Upper lobe of left lung (tissue), 6 donors: ENCODE data around the gene MVD. TPM values are rescaled to one million over a fixed set of nuclear protein-coding genes. Genes with fewer than 3 reads are reported as not detected.

Experiments used
- ATAC-seq, 2 donors: fragments of 200-7000 bp; cut with Tn5 transposase; one replicate each; pipeline ENCODE4 v1.9.1; 2022; ENCODE audit warnings: mild to moderate bottlenecking in 2 of 2, moderate library complexity in 2 of 2; ENCODE audit not compliant: low FRiP score in 2 of 2
- DNase-seq, 2 donors: peaks; one replicate each; pipeline ENCODE4 v3.0.0-alpha.2; 2019 to 2020
- H3K27ac ChIP-seq, 4 donors: fragments of 200-600 bp; sonication (generic); one replicate each; pipeline ENCODE4 v1.5.1; 2016 to 2019
- H3K27me3 ChIP-seq, 4 donors: fragments of 200-600 bp; sonication (generic); one replicate each; pipeline ENCODE4 v1.5.1; 2017 to 2019
- H3K36me3 ChIP-seq, 4 donors: fragments of 200-600 bp; sonication (generic); one replicate each; pipeline ENCODE4 v1.5.1; 2016 to 2019
- H3K4me1 ChIP-seq, 4 donors: fragments of 200-600 bp; sonication (generic); one replicate each; pipeline ENCODE4 v1.5.1; 2018 to 2019
- H3K4me3 ChIP-seq, 4 donors: fragments of 200-600 bp; sonication (generic); one replicate each; pipeline ENCODE4 v1.5.1; 2017 to 2019; ENCODE audit warnings: mild to moderate bottlenecking in 2 of 4, moderate library complexity in 1 of 4
- H3K9me3 ChIP-seq, 4 donors: fragments of 200-600 bp; sonication (generic); one replicate each; pipeline ENCODE4 v1.5.1; 2018 to 2019
- EP300 ChIP-seq, 4 donors: sonication (generic); formaldehyde crosslinking; IDR thresholded peaks; one replicate each; pipeline ENCODE4 v1.5.1; 2017; ENCODE audit warnings: antibody characterized with exemption in 4 of 4, control low read depth in 2 of 4
- POLR2A ChIP-seq, 4 donors: fragments of 450-650 bp; IDR thresholded peaks; one replicate each; pipeline ENCODE4 v1.5.1; 2016 to 2017; ENCODE audit warnings: antibody characterized with exemption in 4 of 4, mild to moderate bottlenecking in 2 of 4
- POLR2AphosphoS5 ChIP-seq, 2 donors: sonication (generic); formaldehyde crosslinking; IDR thresholded peaks; one replicate each; pipeline ENCODE4 v1.5.1; 2017; ENCODE audit warnings: antibody characterized with exemption in 2 of 2
- WGBS, 2 donors: methylation state at CpG; one replicate each; pipeline ENCODE4 v1.1.5; 2017 to 2018; 5-methylcytosine and 5-hydroxymethylcytosine counted together
- total RNA-seq, 6 donors: library from RNA; depleted of rRNA in 4 of 6; stranded (reverse); fragments of >200 nt in 4 of 6; gene quantifications; one replicate each; pipeline versions ENCODE4 v1.1.0 to v1.2.1, GENCODE V29; 2016 to 2021
- TF ChIP-seq, protein P1 (sequence below), 6 experiments: fragments of 450-650 bp in 4 of 6; fragments of 200-600 bp in 2 of 6; sonication (generic) in 2 of 6; IDR thresholded peaks; one replicate each; pipeline ENCODE4 v1.5.1; 2016 to 2019; ENCODE audit warnings: antibody characterized with exemption in 6 of 6
- donor health status: DM: no; HTN: no; CAD: no; lungs with moderate emphysema.
- donor health status: DM: no; HTN: yes; CAD: no; lungs with severe emphysema.

MVD gene
- total RNA-seq, 6 donors from 2014 or later: 38.1 to 114 (median 90.5) TPM

- Histone ChIP-seq H3K27me3 (no peaks in the 10 kb centered on the region), H3K36me3 (no peaks in the 10 kb centered on the region), H3K27ac (no peak overlapping the region), H3K9me3 (no peaks in the 10 kb centered on the region), H3K4me1 (peaks cover 12 to 19% (median 15%) of the 10 kb centered on the region in 4 donors), H3K4me3 (no peak overlapping the region)
- TF ChIP-seq, protein P1, sequence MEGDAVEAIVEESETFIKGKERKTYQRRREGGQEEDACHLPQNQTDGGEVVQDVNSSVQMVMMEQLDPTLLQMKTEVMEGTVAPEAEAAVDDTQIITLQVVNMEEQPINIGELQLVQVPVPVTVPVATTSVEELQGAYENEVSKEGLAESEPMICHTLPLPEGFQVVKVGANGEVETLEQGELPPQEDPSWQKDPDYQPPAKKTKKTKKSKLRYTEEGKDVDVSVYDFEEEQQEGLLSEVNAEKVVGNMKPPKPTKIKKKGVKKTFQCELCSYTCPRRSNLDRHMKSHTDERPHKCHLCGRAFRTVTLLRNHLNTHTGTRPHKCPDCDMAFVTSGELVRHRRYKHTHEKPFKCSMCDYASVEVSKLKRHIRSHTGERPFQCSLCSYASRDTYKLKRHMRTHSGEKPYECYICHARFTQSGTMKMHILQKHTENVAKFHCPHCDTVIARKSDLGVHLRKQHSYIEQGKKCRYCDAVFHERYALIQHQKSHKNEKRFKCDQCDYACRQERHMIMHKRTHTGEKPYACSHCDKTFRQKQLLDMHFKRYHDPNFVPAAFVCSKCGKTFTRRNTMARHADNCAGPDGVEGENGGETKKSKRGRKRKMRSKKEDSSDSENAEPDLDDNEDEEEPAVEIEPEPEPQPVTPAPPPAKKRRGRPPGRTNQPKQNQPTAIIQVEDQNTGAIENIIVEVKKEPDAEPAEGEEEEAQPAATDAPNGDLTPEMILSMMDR (IDR thresholded peaks at IDR 0.05): no peak
- no peak for TF ChIP-seq POLR2AphosphoS5 (IDR thresholded peaks at IDR 0.05)
- TF ChIP-seq EP300 (IDR thresholded peaks at IDR 0.05): no peak
- TF ChIP-seq POLR2A (IDR thresholded peaks at IDR 0.05): no peak
- ATAC-seq (no peak), DNase-seq (no peak)
- WGBS, 2 donors: 67 to 70% methylated on average over 4 of the region's 4 CpGs
These were observed 2.3 kb upstream of the MVD start for GRCh38 chr16:88665148-88665547.

DNA sequence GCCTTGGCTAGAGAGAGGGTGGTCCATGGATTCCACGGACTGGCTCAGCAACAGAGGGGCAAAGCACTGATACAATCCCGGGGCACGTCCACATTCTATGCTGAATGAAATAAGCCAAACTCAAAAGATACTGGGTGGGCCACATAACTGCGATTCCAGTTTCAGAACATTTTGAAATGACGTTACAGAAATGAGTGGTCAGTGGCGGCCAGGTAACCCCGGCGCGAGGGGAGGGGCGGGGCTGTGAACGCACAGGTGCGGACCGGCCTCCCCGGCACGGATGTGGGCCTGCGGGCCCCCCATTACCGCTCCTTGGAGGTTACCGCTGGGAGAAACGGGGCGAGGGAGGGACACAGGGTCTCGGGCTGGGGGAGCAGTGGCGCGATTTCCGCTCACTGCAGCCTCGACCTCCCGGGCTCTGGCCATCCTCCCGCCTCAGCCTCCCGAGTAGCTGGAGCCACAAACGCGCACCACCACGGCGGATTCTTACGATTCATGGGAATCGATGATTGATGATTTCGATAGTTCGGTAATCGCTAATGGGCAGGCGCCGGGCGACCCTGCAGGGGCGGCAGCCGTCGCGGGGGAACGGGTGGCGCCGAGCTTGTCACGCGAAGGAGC lies 559 bp downstream of the MVD start:
- peaks cover 0 to 13% (median 10%) of the 10 kb centered on the region in 4 donors for H3K36me3 ChIP-seq
- 3% methylated on average over 19 to 45 of the region's 49 CpGs for WGBS, 2 donors
- no peak for ATAC-seq

DNA sequence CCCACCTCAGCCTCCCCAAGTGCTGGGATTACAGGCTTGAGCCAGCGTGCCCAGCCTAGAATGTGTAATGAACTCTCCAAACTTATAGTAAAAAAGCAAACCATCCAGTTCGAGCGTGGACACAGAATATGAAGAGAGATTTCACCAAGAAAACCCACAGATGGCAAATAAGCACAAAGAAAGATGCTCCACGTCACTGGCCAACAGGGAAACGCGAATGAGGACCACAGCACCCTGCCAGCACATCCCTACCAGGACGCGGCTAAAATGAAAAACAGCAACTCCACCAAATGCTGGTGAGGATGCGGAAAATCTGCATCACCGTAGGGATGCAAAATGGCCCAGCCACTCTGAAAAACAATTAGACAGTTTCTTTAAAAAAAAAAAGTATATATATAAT lies 1.4 kb downstream of the MVD start:
- no peak for TF ChIP-seq POLR2A (IDR thresholded peaks at IDR 0.05)
- TF ChIP-seq, protein P1 (IDR thresholded peaks at IDR 0.05): no peak
- TF ChIP-seq POLR2AphosphoS5 (IDR thresholded peaks at IDR 0.05): no peak
- TF ChIP-seq EP300 (IDR thresholded peaks at IDR 0.05): no peak
- Histone ChIP-seq H3K4me3 (peak overlapping the region in 1 of 4 donors; percentile 98), H3K36me3 (peaks cover 0 to 22% (median 16%) of the 10 kb centered on the region in 4 donors), H3K27me3 (no peaks in the 10 kb centered on the region), H3K27ac (no peak overlapping the region), H3K4me1 (peaks cover 12 to 19% (median 15%) of the 10 kb centered on the region in 4 donors), H3K9me3 (no peaks in the 10 kb centered on the region)
- DNase-seq (no peak), ATAC-seq (no peak)
- WGBS, 2 donors: 89 to 91% methylated on average over 10 of the region's 10 CpGs

More for the DNA sequence above, 559 bp downstream of the MVD start:
- TF ChIP-seq POLR2AphosphoS5 (IDR thresholded peaks at IDR 0.05) (no peak), POLR2A (IDR thresholded peaks at IDR 0.05) (no peak), EP300 (IDR thresholded peaks at IDR 0.05) (no peak)
- TF ChIP-seq, protein P1 (IDR thresholded peaks at IDR 0.05): no peak
- peak in 1 of 2 donors; percentile 85 for DNase-seq
- H3K4me1 ChIP-seq: peaks cover 12 to 19% (median 15%) of the 10 kb centered on the region in 4 donors
- peak overlapping the region; percentile 67 to 99 (median 88) for H3K4me3 ChIP-seq
- H3K27ac ChIP-seq: peak overlapping the region; percentile 86 to 96 (median 92)
- H3K27me3 ChIP-seq: no peaks in the 10 kb centered on the region
- H3K9me3 ChIP-seq: no peaks in the 10 kb centered on the region

DNA sequence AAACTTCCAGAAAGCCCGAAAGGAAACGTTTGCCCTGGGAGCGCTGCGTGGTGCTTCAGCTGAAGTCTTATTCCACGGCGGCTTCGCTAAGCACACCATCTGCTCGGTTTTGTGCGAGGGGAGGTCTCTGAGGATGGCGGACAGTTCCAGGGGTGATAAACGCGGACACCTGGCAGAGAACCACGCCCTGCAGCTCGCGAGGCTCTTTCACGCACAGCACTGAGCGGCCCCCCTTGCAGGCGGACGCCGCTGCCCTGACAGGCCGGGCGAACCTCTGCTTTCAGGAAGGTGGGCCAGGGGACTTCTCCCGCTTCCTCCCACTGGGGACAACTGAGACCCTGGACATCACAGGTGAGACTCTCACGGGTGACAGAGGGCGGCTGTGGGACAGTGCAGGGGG lies 3.7 kb downstream of the MVD start:
- WGBS, 2 donors: 92 to 95% methylated on average over 15 to 25 of the region's 25 CpGs
- DNase-seq (peak in 1 of 2 donors; percentile 46), ATAC-seq (no peak)
- Histone ChIP-seq H3K36me3 (peaks cover 0 to 45% (median 37%) of the 10 kb centered on the region in 4 donors), H3K27me3 (no peaks in the 10 kb centered on the region), H3K9me3 (no peaks in the 10 kb centered on the region), H3K4me3 (no peak overlapping the region), H3K27ac (no peak overlapping the region), H3K4me1 (peaks cover 8 to 15% (median 13%) of the 10 kb centered on the region in 4 donors)
- no peak for TF ChIP-seq POLR2A (IDR thresholded peaks at IDR 0.05)
- no peak for TF ChIP-seq POLR2AphosphoS5 (IDR thresholded peaks at IDR 0.05)
- no peak for TF ChIP-seq EP300 (IDR thresholded peaks at IDR 0.05)
- TF ChIP-seq, protein P1 (IDR thresholded peaks at IDR 0.05): no peak

- ATAC-seq (no peak), DNase-seq (peak in 1 of 2 donors; percentile 42)
- no peak overlapping the region for H3K4me3 ChIP-seq
- no peaks in the 10 kb centered on the region for H3K9me3 ChIP-seq
- no peak overlapping the region for H3K27ac ChIP-seq
- peaks cover 5 to 11% (median 9%) of the 10 kb centered on the region in 4 donors for H3K4me1 ChIP-seq
- peaks cover 0 to 49% (median 40%) of the 10 kb centered on the region in 4 donors for H3K36me3 ChIP-seq
- no peak for TF ChIP-seq EP300 (IDR thresholded peaks at IDR 0.05)
- 91 to 95% methylated on average over 15 of the region's 15 CpGs for WGBS, 2 donors
- no peaks in the 10 kb centered on the region for H3K27me3 ChIP-seq
These were observed 4.2 kb downstream of the MVD start for GRCh38 chr16:88658714-88659113.
